ENCODE measurements around the gene AKR7A2. TPM values are rescaled to one million over a fixed set of nuclear protein-coding genes. Genes with fewer than 3 reads are reported as not detected.

The AKR7A2 gene
- total and polyA plus RNA-seq, 2 donors (not counting 1 experiment from before 2014, with no cell fraction given): 31.3 to 63.6 TPM

GRCh38 chr1:19360016-19360415 is 48.1 kb upstream of the AKR7A2 start:
- H3K27ac ChIP-seq (ENCODE audit: insufficient read depth, low read length): no peak overlapping the region
- H3K79me2 ChIP-seq (ENCODE audit: control insufficient read depth, insufficient read depth, low read length): peaks cover 9% of the 10 kb centered on the region
- H4K20me1 ChIP-seq (ENCODE audit: control insufficient read depth, extremely low read depth, insufficient read depth, low read length): peaks cover 2% of the 10 kb centered on the region

GRCh38 chr1:19359357-19359756 is 47.4 kb upstream of the AKR7A2 start:
- no peaks in the 10 kb centered on the region for H3K9me3 ChIP-seq (ENCODE audit: control insufficient read depth, insufficient read depth, low read depth, low read length)
- H3K79me2 ChIP-seq (ENCODE audit: control insufficient read depth, insufficient read depth, low read length): peaks cover 9% of the 10 kb centered on the region
- DNase-seq (ENCODE audit: low read depth in 2 of 2): no peak
- TF ChIP-seq CTCF (conservative IDR thresholded peaks at IDR 0.05 in 1 of 2, IDR thresholded peaks at IDR 0.05 in 1 of 2; ENCODE audit: low read depth in 1 of 2, low read length in 2 of 2) (no peak), EZH2 (IDR thresholded peaks at IDR 0.05; ENCODE audit: low read length, missing control alignments) (no peak)
- H3K27ac ChIP-seq (ENCODE audit: insufficient read depth, low read length): no peak overlapping the region
- H3K9ac ChIP-seq (ENCODE audit: insufficient read depth, low read length): no peak overlapping the region
- H2AFZ ChIP-seq (ENCODE audit: low read length): no peak overlapping the region
- H4K20me1 ChIP-seq (ENCODE audit: control insufficient read depth, extremely low read depth, insufficient read depth, low read length): peaks cover 2% of the 10 kb centered on the region
- no peak overlapping the region for H3K4me2 ChIP-seq (ENCODE audit: extremely low read depth, insufficient read depth, low read length)
- no peaks in the 10 kb centered on the region for H3K4me1 ChIP-seq (ENCODE audit: control insufficient read depth, extremely low read depth, insufficient read depth, low read length)
- no peaks in the 10 kb centered on the region for H3K27me3 ChIP-seq (ENCODE audit: control insufficient read depth, insufficient read depth, low read length)
- H3K4me3 ChIP-seq (replicated peaks in 1 of 4; ENCODE audit: control extremely low read depth in 1 of 4, insufficient read depth in 1 of 4, low read depth in 3 of 4, low read length in 4 of 4): no peak overlapping the region
- peaks cover 14% of the 10 kb centered on the region for H3K36me3 ChIP-seq (ENCODE audit: control insufficient read depth, insufficient read depth, low read length)

More at GRCh38 chr1:19360016-19360415, 48.1 kb upstream of the AKR7A2 start:
- Histone ChIP-seq H3K9me3 (ENCODE audit: control insufficient read depth, insufficient read depth, low read depth, low read length) (no peaks in the 10 kb centered on the region), H3K36me3 (ENCODE audit: control insufficient read depth, insufficient read depth, low read length) (peaks cover 11% of the 10 kb centered on the region), H3K4me1 (ENCODE audit: control insufficient read depth, extremely low read depth, insufficient read depth, low read length) (no peaks in the 10 kb centered on the region), H3K27me3 (ENCODE audit: control insufficient read depth, insufficient read depth, low read length) (no peaks in the 10 kb centered on the region), H3K4me3 (replicated peaks in 1 of 4; ENCODE audit: control extremely low read depth in 1 of 4, insufficient read depth in 1 of 4, low read depth in 3 of 4, low read length in 4 of 4) (no peak overlapping the region), H2AFZ (ENCODE audit: low read length) (no peak overlapping the region), H3K4me2 (ENCODE audit: extremely low read depth, insufficient read depth, low read length) (no peak overlapping the region), H3K9ac (ENCODE audit: insufficient read depth, low read length) (no peak overlapping the region)
- TF ChIP-seq EZH2 (IDR thresholded peaks at IDR 0.05; ENCODE audit: low read length, missing control alignments) (no peak), CTCF (conservative IDR thresholded peaks at IDR 0.05 in 1 of 2, IDR thresholded peaks at IDR 0.05 in 1 of 2; ENCODE audit: low read depth in 1 of 2, low read length in 2 of 2) (no peak)
- no peak for DNase-seq (ENCODE audit: low read depth in 2 of 2)

- DNase-seq (ENCODE audit: low read depth in 2 of 2): no peak
- no peak for TF ChIP-seq CTCF (conservative IDR thresholded peaks at IDR 0.05 in 1 of 2, IDR thresholded peaks at IDR 0.05 in 1 of 2; ENCODE audit: low read depth in 1 of 2, low read length in 2 of 2)
- H2AFZ ChIP-seq (ENCODE audit: low read length): no peak overlapping the region
- H3K27me3 ChIP-seq (ENCODE audit: control insufficient read depth, insufficient read depth, low read length): no peaks in the 10 kb centered on the region
- H3K9ac ChIP-seq (ENCODE audit: insufficient read depth, low read length): no peak overlapping the region
- H3K4me3 ChIP-seq (replicated peaks in 1 of 4; ENCODE audit: control extremely low read depth in 1 of 4, insufficient read depth in 1 of 4, low read depth in 3 of 4, low read length in 4 of 4): no peak overlapping the region
- H3K4me1 ChIP-seq (ENCODE audit: control insufficient read depth, extremely low read depth, insufficient read depth, low read length): no peaks in the 10 kb centered on the region
- no peak overlapping the region for H3K27ac ChIP-seq (ENCODE audit: insufficient read depth, low read length)
- peaks cover 14% of the 10 kb centered on the region for H3K36me3 ChIP-seq (ENCODE audit: control insufficient read depth, insufficient read depth, low read length)
- no peaks in the 10 kb centered on the region for H3K9me3 ChIP-seq (ENCODE audit: control insufficient read depth, insufficient read depth, low read depth, low read length)
- peaks cover 9% of the 10 kb centered on the region for H3K79me2 ChIP-seq (ENCODE audit: control insufficient read depth, insufficient read depth, low read length)
- H4K20me1 ChIP-seq (ENCODE audit: control insufficient read depth, extremely low read depth, insufficient read depth, low read length): peaks cover 2% of the 10 kb centered on the region
- H3K4me2 ChIP-seq (ENCODE audit: extremely low read depth, insufficient read depth, low read length): no peak overlapping the region
These were observed 46.8 kb upstream of the AKR7A2 start for GRCh38 chr1:19358710-19359109.

Measured in fibroblast of lung (primary cell).